OCI-LY1 (cell line): Measurements from ENCODE around the gene SUGCT.

Experiments
- CTCF ChIP-seq: fragments of 200-600 bp; sonication (generic), shearing (Covaris generic); IDR thresholded peaks from 2 replicates; pipeline ENCODE4 v1.5.1; 2017; ENCODE audit warnings: mild to moderate bottlenecking, antibody characterized with exemption, low read length, moderate library complexity, mixed read lengths
- EZH2 ChIP-seq: fragments of 200-600 bp; sonication (generic), shearing (Covaris generic); IDR thresholded peaks from 2 replicates; pipeline ENCODE4 v1.8.0; 2017; ENCODE audit warnings: borderline replicate concordance, mixed run types, mild to moderate bottlenecking, antibody characterized with exemption, low read length, moderate library complexity, mixed read lengths

GRCh38 chr7:40805361-40805760, 670.6 kb downstream of the SUGCT start:
- TF ChIP-seq CTCF, result no peak
- TF ChIP-seq EZH2, result no peak
